ENCODE results near the gene CCDC7.
A peak's percentile ranks its signal among the peaks of the same experiment; 100 is the strongest.
"Not testable (repeated sequence)": the region's sequence is repeated elsewhere in the genome, so short reads cannot be mapped to it uniquely, and the experiment has no call there.

CCDC7 gene

GRCh38 chr10:32598022-32598421 lies 152.1 kb downstream of the CCDC7 start:
- not testable (repeated sequence) for DNase-seq

GRCh38 chr10:32600317-32600716 lies 154.4 kb downstream of the CCDC7 start:
- no peak for DNase-seq

GRCh38 chr10:32601562-32601961 lies 155.6 kb downstream of the CCDC7 start:
- not testable (repeated sequence) for DNase-seq

- DNase-seq: no peak
These were observed 159.8 kb downstream of the CCDC7 start for GRCh38 chr10:32605787-32606186.

- not testable (repeated sequence) for DNase-seq
These were observed 164.6 kb downstream of the CCDC7 start for GRCh38 chr10:32610543-32610942.

- DNase-seq: no peak
These were observed 170.5 kb downstream of the CCDC7 start for GRCh38 chr10:32616438-32616837.

- no peak for DNase-seq
These were observed 172.5 kb downstream of the CCDC7 start for GRCh38 chr10:32618482-32618881.

GRCh38 chr10:32621969-32622368 lies 176.0 kb downstream of the CCDC7 start:
- DNase-seq: no peak

- no peak for DNase-seq
These were observed 176.5 kb downstream of the CCDC7 start for GRCh38 chr10:32622409-32622808.

- DNase-seq: no peak
These were observed 181.2 kb downstream of the CCDC7 start for GRCh38 chr10:32627183-32627582.

GRCh38 chr10:32629910-32630309 lies 184.0 kb downstream of the CCDC7 start:
- DNase-seq: no peak

- DNase-seq: no peak
These were observed 200.6 kb downstream of the CCDC7 start for GRCh38 chr10:32646535-32646934.

- peak; percentile 6 for DNase-seq
These were observed 204.3 kb downstream of the CCDC7 start for GRCh38 chr10:32650246-32650655.

GRCh38 chr10:32657430-32657829 lies 211.5 kb downstream of the CCDC7 start:
- DNase-seq: not testable (repeated sequence)

GRCh38 chr10:32661346-32661745 lies 215.4 kb downstream of the CCDC7 start:
- DNase-seq: no peak

- DNase-seq: peak; percentile 16
These were observed 235.0 kb downstream of the CCDC7 start for GRCh38 chr10:32680803-32681557.

- no peak for DNase-seq
These were observed 238.4 kb downstream of the CCDC7 start for GRCh38 chr10:32684291-32684690.

- DNase-seq: no peak
These were observed 241.2 kb downstream of the CCDC7 start for GRCh38 chr10:32687116-32687515.

GRCh38 chr10:32687546-32687945 lies 241.6 kb downstream of the CCDC7 start:
- DNase-seq: no peak

- no peak for DNase-seq
These were observed 246.2 kb downstream of the CCDC7 start for GRCh38 chr10:32692174-32692573.

- DNase-seq: no peak
These were observed 247.6 kb downstream of the CCDC7 start for GRCh38 chr10:32693441-32693979.

GRCh38 chr10:32699683-32700082 lies 253.7 kb downstream of the CCDC7 start:
- not testable (repeated sequence) for DNase-seq

- no peak for DNase-seq
These were observed 267.6 kb downstream of the CCDC7 start for GRCh38 chr10:32713560-32713959.

GRCh38 chr10:32731527-32731926 lies 285.6 kb downstream of the CCDC7 start:
- DNase-seq: peak; percentile 10

- DNase-seq: no peak
These were observed 293.0 kb downstream of the CCDC7 start for GRCh38 chr10:32738958-32739357.
